Duodenal mucosa (tissue), 2 donors: ENCODE measurements around the gene FAM222A.

Experiments used
- H3K27ac ChIP-seq: one replicate; pipeline ENCODE4 v1.7.0; 2013; ENCODE audit warnings: low read depth, low read length
- H3K27me3 ChIP-seq, 2 donors: one replicate each; pipeline ENCODE4 v1.7.0; 2013; ENCODE audit warnings: low read length in 2 of 2, control low read depth in 1 of 2; ENCODE audit not compliant: insufficient read depth in 2 of 2, control insufficient read depth in 1 of 2
- H3K36me3 ChIP-seq, 2 donors: one replicate each; pipeline ENCODE4 v1.7.0; 2013; ENCODE audit warnings: low read length in 2 of 2, control low read depth in 1 of 2; ENCODE audit not compliant: insufficient read depth in 2 of 2, control insufficient read depth in 1 of 2
- H3K4me1 ChIP-seq, 2 donors: one replicate each; pipeline ENCODE4 v1.7.0; 2013; ENCODE audit warnings: low read length in 2 of 2, control low read depth in 1 of 2; ENCODE audit not compliant: insufficient read depth in 2 of 2, control insufficient read depth in 1 of 2
- H3K4me3 ChIP-seq, 2 donors: one replicate each; pipeline ENCODE4 v1.7.0; 2013; ENCODE audit warnings: low read length in 2 of 2, low read depth in 1 of 2
- H3K9ac ChIP-seq, 2 donors: one replicate each; pipeline ENCODE4 v1.7.0; 2013; ENCODE audit warnings: low read length in 2 of 2, low read depth in 1 of 2
- H3K9me3 ChIP-seq, 2 donors: one replicate each; pipeline ENCODE4 v1.7.0; 2013; ENCODE audit warnings: low read length in 2 of 2, control low read depth in 1 of 2; ENCODE audit not compliant: control insufficient read depth in 1 of 2

FAM222A gene

GRCh38 chr12:109802828-109803227 lies 89.2 kb downstream of the FAM222A start:
- H3K27me3 ChIP-seq = no peaks in the 10 kb centered on the region
- no peaks in the 10 kb centered on the region for H3K9me3 ChIP-seq
- no peaks in the 10 kb centered on the region for H3K4me1 ChIP-seq
- no peak overlapping the region for H3K4me3 ChIP-seq
- no peak overlapping the region for H3K27ac ChIP-seq
- no peak overlapping the region for H3K9ac ChIP-seq
- no peaks in the 10 kb centered on the region for H3K36me3 ChIP-seq

- H3K9ac ChIP-seq = no peak overlapping the region
- H3K27me3 ChIP-seq = no peaks in the 10 kb centered on the region
- H3K36me3 ChIP-seq = no peaks in the 10 kb centered on the region
- H3K27ac ChIP-seq = no peak overlapping the region
- no peaks in the 10 kb centered on the region for H3K4me1 ChIP-seq
- H3K4me3 ChIP-seq = no peak overlapping the region
- H3K9me3 ChIP-seq = no peaks in the 10 kb centered on the region
Measured at GRCh38 chr12:109803678-109804077, 90.1 kb downstream of the FAM222A start.

GRCh38 chr12:109804820-109805761 lies 91.5 kb downstream of the FAM222A start:
- H3K4me3 ChIP-seq = no peak overlapping the region
- no peak overlapping the region for H3K27ac ChIP-seq
- H3K4me1 ChIP-seq = no peaks in the 10 kb centered on the region
- no peaks in the 10 kb centered on the region for H3K27me3 ChIP-seq
- no peaks in the 10 kb centered on the region for H3K9me3 ChIP-seq
- H3K9ac ChIP-seq = no peak overlapping the region
- no peaks in the 10 kb centered on the region for H3K36me3 ChIP-seq

DNA sequence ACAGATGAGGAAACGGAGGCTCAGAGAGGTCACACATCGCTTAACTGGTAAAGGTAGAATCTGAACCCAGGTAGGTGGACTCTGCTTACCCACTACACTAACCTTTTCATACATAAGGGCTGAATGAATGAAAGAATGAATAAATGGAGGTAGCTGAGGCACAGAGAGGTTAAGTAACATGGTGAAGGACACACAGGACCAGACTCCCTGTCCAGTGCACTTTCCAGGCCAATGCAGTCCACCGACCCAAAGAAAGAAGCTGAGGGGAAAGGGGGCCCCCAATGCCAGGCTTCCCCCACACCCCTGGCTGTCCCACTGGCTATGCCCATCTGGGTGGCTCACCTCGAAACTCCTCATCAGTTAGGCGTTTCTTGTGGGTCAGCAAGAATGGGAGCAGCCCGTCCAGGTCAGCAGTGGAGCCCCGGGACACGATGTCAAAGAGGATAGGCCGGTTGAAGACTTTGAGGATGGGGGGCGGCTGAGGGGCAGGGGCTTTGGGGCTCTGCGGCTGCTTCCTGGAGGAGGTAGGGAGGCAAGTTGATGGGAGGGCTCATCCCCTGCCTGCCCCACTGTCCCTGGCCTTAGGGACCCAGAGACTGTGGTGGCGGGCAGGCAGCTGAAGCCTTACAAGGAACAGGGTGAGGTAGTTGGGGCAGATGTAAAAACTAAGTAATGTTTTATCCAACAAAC lies 94.5 kb downstream of the FAM222A start:
- H3K4me3 ChIP-seq = no peak overlapping the region
- no peak overlapping the region for H3K9ac ChIP-seq
- H3K27me3 ChIP-seq = no peaks in the 10 kb centered on the region
- no peaks in the 10 kb centered on the region for H3K36me3 ChIP-seq
- no peaks in the 10 kb centered on the region for H3K4me1 ChIP-seq
- H3K9me3 ChIP-seq = no peaks in the 10 kb centered on the region
- H3K27ac ChIP-seq = no peak overlapping the region

- Histone ChIP-seq H3K9ac (no peak overlapping the region), H3K9me3 (no peaks in the 10 kb centered on the region), H3K4me3 (no peak overlapping the region), H3K27me3 (no peaks in the 10 kb centered on the region), H3K27ac (no peak overlapping the region), H3K4me1 (no peaks in the 10 kb centered on the region), H3K36me3 (no peaks in the 10 kb centered on the region)
Measured at GRCh38 chr12:109808876-109809646, 95.4 kb downstream of the FAM222A start.

DNA sequence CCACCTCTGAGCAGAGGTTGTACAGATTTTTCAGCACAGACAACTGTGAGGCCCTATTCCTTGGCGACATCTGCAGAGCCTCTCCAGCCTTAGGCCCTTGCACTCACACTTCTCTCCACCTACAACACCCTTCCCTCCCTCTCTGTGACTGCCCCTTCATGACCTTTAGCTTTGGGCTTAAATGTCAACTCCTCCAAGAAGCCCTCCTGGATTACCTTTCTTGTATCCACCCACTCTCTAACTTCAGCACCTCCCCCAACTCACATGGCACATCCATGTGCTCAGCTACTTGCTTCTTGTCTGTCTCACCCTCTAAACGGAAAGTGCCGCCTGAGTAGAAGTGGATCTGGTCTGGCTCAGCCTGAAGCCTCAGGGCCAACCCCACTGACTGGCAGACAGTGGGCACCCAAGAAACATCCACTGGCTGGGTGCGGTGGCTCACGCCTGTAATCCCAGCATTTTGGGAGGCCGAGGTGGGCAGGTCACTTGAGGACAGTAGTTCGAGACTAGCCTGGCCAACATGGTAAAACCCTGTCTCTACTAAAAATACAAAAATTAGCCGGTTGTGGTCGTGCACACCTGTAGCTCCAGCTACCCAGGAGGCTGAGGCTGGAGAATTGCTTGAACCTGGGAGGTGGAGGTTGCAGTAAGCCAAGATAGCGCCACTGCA lies 97.5 kb downstream of the FAM222A start:
- no peak overlapping the region for H3K9ac ChIP-seq
- H3K4me3 ChIP-seq = no peak overlapping the region
- no peaks in the 10 kb centered on the region for H3K4me1 ChIP-seq
- no peaks in the 10 kb centered on the region for H3K9me3 ChIP-seq
- no peaks in the 10 kb centered on the region for H3K36me3 ChIP-seq
- no peak overlapping the region for H3K27ac ChIP-seq
- H3K27me3 ChIP-seq = no peaks in the 10 kb centered on the region

GRCh38 chr12:109811624-109811995 lies 98.0 kb downstream of the FAM222A start:
- Histone ChIP-seq H3K27ac (no peak overlapping the region), H3K4me1 (no peaks in the 10 kb centered on the region), H3K4me3 (no peak overlapping the region), H3K27me3 (no peaks in the 10 kb centered on the region), H3K9me3 (no peaks in the 10 kb centered on the region), H3K36me3 (no peaks in the 10 kb centered on the region), H3K9ac (no peak overlapping the region)

DNA sequence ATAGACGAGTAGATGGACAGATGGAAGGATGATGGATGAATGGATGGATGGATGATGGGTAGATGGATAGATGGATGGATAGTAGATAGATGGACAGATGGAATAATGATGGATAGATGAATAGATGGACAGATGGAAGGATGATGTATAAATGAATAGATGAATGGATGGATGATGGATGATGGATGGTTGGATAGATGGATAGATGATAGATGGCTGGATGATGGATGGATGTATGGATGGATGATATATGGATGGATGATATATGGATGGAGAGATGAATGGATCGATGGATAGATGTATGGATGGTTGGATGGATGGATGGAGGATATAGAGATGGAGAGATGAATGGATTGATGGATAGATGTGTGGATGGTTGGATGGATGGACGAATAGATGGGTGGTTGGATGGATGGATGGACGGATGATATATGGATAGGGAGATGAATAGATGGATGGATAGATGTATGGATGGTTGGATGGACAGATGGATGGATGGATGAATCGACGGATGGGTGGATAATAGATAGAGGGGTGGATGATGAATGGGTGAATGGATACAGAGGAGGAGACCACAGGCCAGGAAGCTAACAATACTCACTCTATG lies 100.3 kb downstream of the FAM222A start:
- Histone ChIP-seq H3K27ac (no peak overlapping the region), H3K27me3 (peaks cover 0 to 2% of the 10 kb centered on the region in 2 donors), H3K9ac (no peak overlapping the region), H3K9me3 (no peaks in the 10 kb centered on the region), H3K4me3 (no peak overlapping the region), H3K4me1 (no peaks in the 10 kb centered on the region), H3K36me3 (no peaks in the 10 kb centered on the region)

GRCh38 chr12:109814600-109815150 lies 101.0 kb downstream of the FAM222A start:
- Histone ChIP-seq H3K9ac (no peak overlapping the region), H3K27ac (no peak overlapping the region)

More at GRCh38 chr12:109814600-109815150, 101.0 kb downstream of the FAM222A start:
- Histone ChIP-seq H3K9me3 (no peaks in the 10 kb centered on the region), H3K27me3 (peaks cover 0 to 7% of the 10 kb centered on the region in 2 donors), H3K4me3 (no peak overlapping the region), H3K4me1 (no peaks in the 10 kb centered on the region), H3K36me3 (no peaks in the 10 kb centered on the region)
